ENCODE data around the gene PPP2R1B.

GRCh38 chr11:111815489-111815888, 49.3 kb upstream of the PPP2R1B start:
- TF ChIP-seq CTCF (IDR thresholded peaks at IDR 0.05; ENCODE audit: low read depth, low read length, poor library complexity, severe bottlenecking) (no peak), EZH2phosphoT487 (IDR thresholded peaks at IDR 0.05; ENCODE audit: borderline replicate concordance, low read length) (no peak)
